Type B pancreatic cell (in vitro differentiated cells): ENCODE results near the gene MCM8. TPM values are rescaled to one million over a fixed set of nuclear protein-coding genes. Genes with fewer than 3 reads are reported as not detected.

ENCODE experiments used
- DNase-seq: peaks from one replicate; pipeline ENCODE4 v3.0.0; 2021; ENCODE audit warnings: mixed read lengths; ENCODE audit not compliant: unreplicated experiment; ENCODE audit errors: extremely low spot score
- H3K27ac Mint-ChIP-seq: 2 replicates; pipeline ENCODE4 v1.8.0; 2021; ENCODE audit warnings: mild to moderate bottlenecking, mixed read lengths
- H3K27me3 Mint-ChIP-seq: 2 replicates; pipeline ENCODE4 v1.8.0; 2021; ENCODE audit warnings: mixed read lengths
- H3K36me3 Mint-ChIP-seq: 2 replicates; pipeline ENCODE4 v1.8.0; 2021; ENCODE audit warnings: mixed read lengths
- H3K4me1 Mint-ChIP-seq: one replicate; pipeline ENCODE4 v1.8.0; 2021; ENCODE audit warnings: mixed read lengths; ENCODE audit not compliant: unreplicated experiment
- H3K4me3 Mint-ChIP-seq: 2 replicates; pipeline ENCODE4 v1.8.0; 2021; ENCODE audit warnings: mild to moderate bottlenecking, mixed read lengths
- H3K9me3 Mint-ChIP-seq: 2 replicates; pipeline ENCODE4 v1.8.0; 2021; ENCODE audit warnings: mixed read lengths
- total RNA-seq: library from RNA; stranded (reverse); gene quantifications from 2 replicates; pipeline ENCODE4 v1.2.1, GENCODE V29; 2021; ENCODE audit warnings: low replicate concordance
- TF ChIP-seq, protein P1 (sequence below): fragments of 200-600 bp; sonication (generic); conservative IDR thresholded peaks from 2 replicates; pipeline ENCODE4 v1.5.0; 2021; ENCODE audit warnings: antibody characterized with exemption, mild to moderate bottlenecking

MCM8 gene
- total RNA-seq, 1 donor from 2014 or later: 19.9 TPM

DNA sequence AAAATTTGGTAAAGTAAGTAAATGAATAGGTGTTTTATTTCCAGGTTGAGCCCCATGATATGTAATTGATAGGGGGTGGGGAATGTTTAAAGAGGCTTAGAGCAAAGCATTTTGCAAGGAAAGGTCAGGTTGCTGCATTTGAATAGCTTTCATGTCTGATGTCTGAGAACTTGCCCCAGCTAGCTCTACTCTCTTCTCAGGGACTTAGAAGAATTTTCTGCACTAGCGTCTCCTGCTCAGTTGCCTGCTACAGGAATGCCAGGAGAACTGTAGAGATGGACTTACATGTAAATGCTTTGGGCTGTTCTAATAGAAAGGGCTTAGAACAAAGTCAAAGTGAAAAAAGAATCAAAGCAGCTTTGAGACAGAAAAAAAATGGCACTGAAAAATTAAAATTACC is 35.6 kb upstream of the MCM8 start:
- no peak overlapping the region for H3K27ac Mint-ChIP-seq
- no peaks in the 10 kb centered on the region for H3K36me3 Mint-ChIP-seq
- no peaks in the 10 kb centered on the region for H3K9me3 Mint-ChIP-seq
- H3K4me1 Mint-ChIP-seq: no peaks in the 10 kb centered on the region
- H3K27me3 Mint-ChIP-seq: peaks cover 37% of the 10 kb centered on the region
- DNase-seq: no peak
- no peak overlapping the region for H3K4me3 Mint-ChIP-seq
- TF ChIP-seq, protein P1, sequence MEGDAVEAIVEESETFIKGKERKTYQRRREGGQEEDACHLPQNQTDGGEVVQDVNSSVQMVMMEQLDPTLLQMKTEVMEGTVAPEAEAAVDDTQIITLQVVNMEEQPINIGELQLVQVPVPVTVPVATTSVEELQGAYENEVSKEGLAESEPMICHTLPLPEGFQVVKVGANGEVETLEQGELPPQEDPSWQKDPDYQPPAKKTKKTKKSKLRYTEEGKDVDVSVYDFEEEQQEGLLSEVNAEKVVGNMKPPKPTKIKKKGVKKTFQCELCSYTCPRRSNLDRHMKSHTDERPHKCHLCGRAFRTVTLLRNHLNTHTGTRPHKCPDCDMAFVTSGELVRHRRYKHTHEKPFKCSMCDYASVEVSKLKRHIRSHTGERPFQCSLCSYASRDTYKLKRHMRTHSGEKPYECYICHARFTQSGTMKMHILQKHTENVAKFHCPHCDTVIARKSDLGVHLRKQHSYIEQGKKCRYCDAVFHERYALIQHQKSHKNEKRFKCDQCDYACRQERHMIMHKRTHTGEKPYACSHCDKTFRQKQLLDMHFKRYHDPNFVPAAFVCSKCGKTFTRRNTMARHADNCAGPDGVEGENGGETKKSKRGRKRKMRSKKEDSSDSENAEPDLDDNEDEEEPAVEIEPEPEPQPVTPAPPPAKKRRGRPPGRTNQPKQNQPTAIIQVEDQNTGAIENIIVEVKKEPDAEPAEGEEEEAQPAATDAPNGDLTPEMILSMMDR: no peak

DNA sequence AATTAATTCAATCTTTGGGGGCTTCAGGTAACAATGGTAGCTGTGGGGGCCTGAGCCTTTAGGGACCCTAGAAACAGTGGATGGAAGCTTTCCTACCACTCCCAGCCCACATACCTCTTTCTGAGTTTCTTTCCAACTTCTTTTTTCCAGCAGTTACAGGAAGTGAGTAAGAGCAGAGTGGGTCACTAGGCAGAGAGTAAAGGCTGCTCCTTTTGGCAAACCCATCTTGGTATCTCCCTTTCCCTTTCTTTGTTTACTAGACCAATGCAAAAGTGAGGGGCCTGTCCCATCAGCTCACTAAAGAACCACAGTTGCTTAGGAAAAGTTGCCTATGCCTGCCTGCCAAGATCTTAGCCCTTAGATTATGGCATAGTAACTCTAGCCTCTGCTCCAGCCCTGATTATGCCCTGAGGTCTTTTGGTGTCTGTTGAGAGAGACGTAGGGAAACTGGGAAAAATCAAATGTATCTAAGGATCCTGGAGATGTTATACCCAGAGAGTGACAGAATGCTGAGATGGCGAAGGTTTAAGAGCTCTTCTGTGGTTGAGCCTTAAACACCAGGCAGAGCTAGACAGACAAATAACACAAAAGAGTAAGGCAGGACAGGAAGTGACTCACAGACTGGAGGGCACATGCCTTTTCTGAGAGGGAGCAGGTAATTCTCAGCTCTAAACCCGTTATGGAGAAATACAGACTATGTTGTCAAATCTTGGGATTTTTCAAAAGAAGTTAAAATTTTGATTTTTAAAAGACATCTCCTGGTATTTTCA is 31.4 kb upstream of the MCM8 start:
- Mint-ChIP-seq H3K27me3 (peaks cover 28% of the 10 kb centered on the region), H3K4me1 (no peaks in the 10 kb centered on the region), H3K9me3 (no peaks in the 10 kb centered on the region), H3K4me3 (no peak overlapping the region), H3K27ac (no peak overlapping the region), H3K36me3 (no peaks in the 10 kb centered on the region)
- TF ChIP-seq, protein P1: no peak
- DNase-seq: no peak

DNA sequence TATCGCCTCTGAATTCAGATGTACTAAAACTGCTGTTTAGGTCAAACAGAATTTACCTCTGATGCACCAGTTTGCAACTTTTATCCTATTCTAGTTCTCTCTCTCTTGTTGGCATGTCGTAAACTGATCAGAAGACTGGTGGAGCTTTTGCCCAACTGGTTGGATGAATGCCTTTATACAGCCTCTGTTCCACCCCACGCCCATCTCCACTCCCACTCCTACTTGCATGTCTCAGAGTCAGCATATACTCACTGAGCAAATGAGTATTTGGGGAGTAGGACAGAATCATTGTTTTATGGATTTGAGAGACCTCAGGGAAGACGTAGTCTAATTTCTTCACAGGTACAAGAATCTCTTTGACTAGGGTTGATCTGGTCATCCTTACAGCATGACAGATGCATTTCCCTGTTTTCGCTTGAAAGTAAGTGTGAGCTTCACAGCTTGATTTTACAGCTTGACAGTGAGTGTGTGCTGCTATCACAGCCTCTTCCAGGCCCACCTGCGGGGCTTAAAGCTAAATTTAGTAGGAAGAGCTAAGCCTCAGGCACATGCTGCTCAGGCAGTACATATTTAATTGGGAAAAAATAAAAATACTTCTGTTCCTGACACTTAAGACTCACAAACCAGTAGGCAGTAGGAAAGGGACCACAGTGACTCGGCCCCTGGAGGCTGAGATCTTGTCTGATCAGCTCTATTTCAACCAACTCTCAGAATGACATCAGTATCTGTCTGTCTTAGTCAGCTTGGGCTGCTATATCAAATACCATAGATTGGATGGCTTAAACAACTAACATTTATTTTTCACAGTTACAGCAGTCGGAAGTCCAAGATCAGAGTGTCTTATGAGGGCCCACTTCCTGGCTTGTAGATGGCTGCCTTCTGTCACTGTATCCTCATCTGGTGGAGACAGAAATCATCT is 30.6 kb upstream of the MCM8 start:
- peaks cover 24% of the 10 kb centered on the region for H3K27me3 Mint-ChIP-seq
- H3K27ac Mint-ChIP-seq: no peak overlapping the region
- TF ChIP-seq, protein P1: no peak
- DNase-seq: no peak
- no peak overlapping the region for H3K4me3 Mint-ChIP-seq
- no peaks in the 10 kb centered on the region for H3K4me1 Mint-ChIP-seq
- H3K9me3 Mint-ChIP-seq: no peaks in the 10 kb centered on the region
- H3K36me3 Mint-ChIP-seq: no peaks in the 10 kb centered on the region

DNA sequence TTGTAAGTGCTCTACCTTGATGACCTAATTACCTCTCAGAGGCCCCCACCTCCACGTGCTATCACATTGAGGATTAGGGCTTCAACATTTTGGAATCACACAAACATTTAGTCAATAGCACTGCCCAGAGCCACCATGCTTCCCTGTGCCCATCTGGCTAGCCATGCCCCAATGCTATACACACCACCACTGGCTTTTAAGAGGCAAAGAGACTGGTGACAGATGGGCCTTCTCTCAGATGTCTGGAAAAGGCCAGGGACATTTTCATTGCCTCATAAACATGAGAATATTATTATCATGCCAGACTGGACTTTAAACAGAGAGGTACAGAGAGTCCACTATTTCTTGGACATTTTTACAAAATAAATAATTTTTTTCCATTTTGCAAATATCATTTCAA is 29.9 kb upstream of the MCM8 start:
- Mint-ChIP-seq H3K27ac (no peak overlapping the region), H3K27me3 (peaks cover 21% of the 10 kb centered on the region), H3K36me3 (no peaks in the 10 kb centered on the region), H3K9me3 (no peaks in the 10 kb centered on the region), H3K4me1 (no peaks in the 10 kb centered on the region), H3K4me3 (no peak overlapping the region)
- no peak for DNase-seq
- TF ChIP-seq, protein P1: no peak

DNA sequence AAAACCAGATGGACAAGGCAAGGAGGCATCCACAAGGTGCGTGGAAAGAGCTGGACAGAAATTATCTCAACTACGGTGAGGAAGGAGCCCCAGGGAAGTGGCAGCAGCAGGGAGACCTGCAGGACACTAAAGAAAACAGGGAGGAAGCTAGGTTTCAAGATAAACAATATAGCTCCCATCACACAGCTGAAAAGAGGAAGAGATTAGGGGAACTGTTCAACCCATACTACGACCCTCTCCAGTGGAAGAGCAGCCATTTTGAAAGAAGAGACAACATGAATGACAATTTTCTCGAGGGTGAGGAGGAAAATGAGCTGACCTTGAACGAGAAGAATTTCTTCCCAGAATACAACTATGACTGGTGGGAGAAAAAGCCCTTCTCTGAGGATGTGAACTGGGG is 27.0 kb upstream of the MCM8 start:
- Mint-ChIP-seq H3K4me1 (no peaks in the 10 kb centered on the region), H3K4me3 (no peak overlapping the region), H3K27ac (no peak overlapping the region), H3K27me3 (peaks cover 21% of the 10 kb centered on the region), H3K36me3 (no peaks in the 10 kb centered on the region), H3K9me3 (no peaks in the 10 kb centered on the region)
- no peak for DNase-seq
- TF ChIP-seq, protein P1: no peak
